ENCODE results near the gene ADGRV1.

Gene ADGRV1

DNA sequence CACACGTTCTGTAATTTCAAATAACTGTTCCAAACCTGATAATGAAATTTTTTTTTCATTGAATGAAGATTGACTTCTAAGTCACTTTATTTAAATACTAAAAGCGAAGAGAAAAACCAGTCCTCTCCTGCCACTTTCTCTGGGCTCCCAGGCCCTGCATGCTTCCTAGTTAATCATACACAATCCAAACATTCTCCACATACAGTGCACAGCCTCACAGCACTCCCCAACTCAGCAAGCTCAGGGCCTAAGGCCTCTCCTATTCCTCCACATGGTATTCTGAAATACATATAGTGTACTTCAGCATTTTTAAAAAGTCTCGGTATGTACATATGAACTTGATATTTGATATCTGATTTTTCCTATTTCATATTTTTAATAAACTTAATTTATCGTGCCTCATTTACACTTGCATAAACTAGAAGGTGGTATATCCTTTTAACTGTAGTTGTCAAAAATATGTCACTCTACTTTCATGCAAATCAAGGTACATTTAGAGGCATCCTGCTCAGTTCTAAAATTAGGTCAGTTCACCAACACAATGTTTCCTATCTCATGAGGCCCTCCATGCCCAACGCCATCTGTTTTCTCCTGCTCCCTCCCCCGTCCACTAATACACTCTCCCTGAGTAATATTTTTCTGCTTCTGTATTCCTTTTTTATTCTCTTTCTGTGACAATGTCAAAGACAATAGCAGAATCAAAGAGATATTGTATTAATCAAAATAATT, 617.9 kb downstream of the ADGRV1 start:
- H3K4me3 ChIP-seq (ENCODE audit: insufficient read depth, low read length, poor library complexity, severe bottlenecking), result no peak overlapping the region
- H3K36me3 ChIP-seq (ENCODE audit: low read length), result no peaks in the 10 kb centered on the region
- no peaks in the 10 kb centered on the region for H3F3A ChIP-seq (ENCODE audit: insufficient read depth)
- H3K79me2 ChIP-seq (ENCODE audit: insufficient read depth, low read length), result no peaks in the 10 kb centered on the region
- H3K27ac ChIP-seq (ENCODE audit: low read depth, low read length), result no peak overlapping the region
- no peaks in the 10 kb centered on the region for H4K20me1 ChIP-seq (ENCODE audit: low read depth, low read length)
- no peak overlapping the region for H2AFZ ChIP-seq (ENCODE audit: low read depth, low read length, severe bottlenecking)
- no peaks in the 10 kb centered on the region for H3K9me3 ChIP-seq (ENCODE audit: insufficient read depth, low read length)
- H3K27me3 ChIP-seq (ENCODE audit: low read length), result no peaks in the 10 kb centered on the region
- H3K9ac ChIP-seq (ENCODE audit: low read length), result no peak overlapping the region
- H3K4me2 ChIP-seq (ENCODE audit: low read depth, low read length, poor library complexity, severe bottlenecking), result no peak overlapping the region
- H3K9me2 ChIP-seq (replicated peaks; ENCODE audit: insufficient read depth, low read length), result no peaks in the 10 kb centered on the region
- TF ChIP-seq EZH2phosphoT487 (conservative IDR thresholded peaks at IDR 0.05; ENCODE audit: low read length), result no peak
- no peak for TF ChIP-seq CTCF (IDR thresholded peaks at IDR 0.05; ENCODE audit: insufficient read depth, low read length, poor library complexity, severe bottlenecking)

GRCh38 chr5:91177085-91177484, 618.5 kb downstream of the ADGRV1 start:
- Histone ChIP-seq H3K4me2 (ENCODE audit: low read depth, low read length, poor library complexity, severe bottlenecking) (no peak overlapping the region), H3K9me2 (replicated peaks; ENCODE audit: insufficient read depth, low read length) (no peaks in the 10 kb centered on the region), H3K4me3 (ENCODE audit: insufficient read depth, low read length, poor library complexity, severe bottlenecking) (no peak overlapping the region), H2AFZ (ENCODE audit: low read depth, low read length, severe bottlenecking) (no peak overlapping the region), H4K20me1 (ENCODE audit: low read depth, low read length) (no peaks in the 10 kb centered on the region), H3K9ac (ENCODE audit: low read length) (no peak overlapping the region), H3K27ac (ENCODE audit: low read depth, low read length) (no peak overlapping the region), H3K27me3 (ENCODE audit: low read length) (no peaks in the 10 kb centered on the region), H3F3A (ENCODE audit: insufficient read depth) (no peaks in the 10 kb centered on the region), H3K79me2 (ENCODE audit: insufficient read depth, low read length) (no peaks in the 10 kb centered on the region), H3K36me3 (ENCODE audit: low read length) (no peaks in the 10 kb centered on the region), H3K9me3 (ENCODE audit: insufficient read depth, low read length) (no peaks in the 10 kb centered on the region)
- TF ChIP-seq EZH2phosphoT487 (conservative IDR thresholded peaks at IDR 0.05; ENCODE audit: low read length) (no peak), CTCF (IDR thresholded peaks at IDR 0.05; ENCODE audit: insufficient read depth, low read length, poor library complexity, severe bottlenecking) (no peak)

DNA sequence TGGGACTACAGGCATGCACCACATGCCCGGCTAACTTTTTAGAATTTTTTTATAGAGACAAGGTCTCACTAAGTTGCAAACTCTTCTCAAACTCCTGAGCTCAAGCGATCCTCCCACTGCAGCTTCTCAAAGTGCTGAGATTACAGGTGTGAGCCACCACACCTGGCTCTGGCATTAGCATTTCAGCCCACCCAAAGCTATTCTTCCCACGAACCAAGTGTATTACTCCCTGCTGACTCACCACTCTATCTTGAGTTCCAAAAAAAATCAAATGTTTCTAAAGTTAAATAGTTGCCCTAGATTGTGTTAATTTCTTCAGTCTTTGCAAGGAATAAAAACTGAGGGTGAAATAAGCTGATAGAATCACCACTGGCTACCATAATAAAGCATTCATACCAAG, 619.0 kb downstream of the ADGRV1 start:
- Histone ChIP-seq H4K20me1 (ENCODE audit: low read depth, low read length) (no peaks in the 10 kb centered on the region), H3K36me3 (ENCODE audit: low read length) (no peaks in the 10 kb centered on the region), H3K9me2 (replicated peaks; ENCODE audit: insufficient read depth, low read length) (no peaks in the 10 kb centered on the region), H3K27me3 (ENCODE audit: low read length) (no peaks in the 10 kb centered on the region), H3K9ac (ENCODE audit: low read length) (no peak overlapping the region), H3K4me2 (ENCODE audit: low read depth, low read length, poor library complexity, severe bottlenecking) (no peak overlapping the region), H2AFZ (ENCODE audit: low read depth, low read length, severe bottlenecking) (no peak overlapping the region), H3K27ac (ENCODE audit: low read depth, low read length) (no peak overlapping the region), H3F3A (ENCODE audit: insufficient read depth) (no peaks in the 10 kb centered on the region), H3K79me2 (ENCODE audit: insufficient read depth, low read length) (no peaks in the 10 kb centered on the region), H3K9me3 (ENCODE audit: insufficient read depth, low read length) (no peaks in the 10 kb centered on the region), H3K4me3 (ENCODE audit: insufficient read depth, low read length, poor library complexity, severe bottlenecking) (no peak overlapping the region)
- no peak for TF ChIP-seq CTCF (IDR thresholded peaks at IDR 0.05; ENCODE audit: insufficient read depth, low read length, poor library complexity, severe bottlenecking)

All from SU-DHL-6 (cell line).